Esophagus (tissue), 2 donors: ENCODE results near the gene VDR. TPM values are rescaled to one million over a fixed set of nuclear protein-coding genes. Genes with fewer than 3 reads are reported as not detected.
"Not testable (repeated sequence)": the region's sequence is repeated elsewhere in the genome, so short reads cannot be mapped to it uniquely, and the experiment has no call there.

Experiments
- H3K27ac ChIP-seq, 2 donors: one replicate each; pipeline ENCODE4 v1.5.1; 2013; ENCODE audit warnings: low read depth in 2 of 2, mild to moderate bottlenecking in 2 of 2, inconsistent platforms in 1 of 2, low read length in 1 of 2, moderate library complexity in 1 of 2
- H3K27me3 ChIP-seq, 2 donors: one replicate each; pipeline ENCODE4 v1.6.1; 2013; ENCODE audit warnings: low read length in 2 of 2, control low read depth in 1 of 2, mild to moderate bottlenecking in 1 of 2; ENCODE audit not compliant: insufficient read depth in 2 of 2, control insufficient read depth in 1 of 2
- H3K36me3 ChIP-seq, 2 donors: one replicate each; pipeline ENCODE4 v1.6.1; 2013; ENCODE audit warnings: low read length in 1 of 2; ENCODE audit not compliant: control insufficient read depth in 2 of 2, insufficient read depth in 2 of 2
- H3K4me1 ChIP-seq, 2 donors: one replicate each; pipeline ENCODE4 v1.6.1; 2013; ENCODE audit warnings: low read length in 1 of 2; ENCODE audit not compliant: control insufficient read depth in 2 of 2, insufficient read depth in 2 of 2
- H3K4me3 ChIP-seq, 2 donors: one replicate each; pipeline ENCODE4 v1.5.1; 2013; ENCODE audit warnings: low read length in 2 of 2, mild to moderate bottlenecking in 2 of 2, low read depth in 1 of 2, moderate library complexity in 1 of 2
- H3K9me3 ChIP-seq, 2 donors: one replicate each; pipeline ENCODE4 v1.6.1; 2013; ENCODE audit warnings: mild to moderate bottlenecking in 2 of 2, low read depth in 1 of 2, low read length in 1 of 2, moderate library complexity in 1 of 2; ENCODE audit not compliant: control insufficient read depth in 2 of 2, insufficient read depth in 1 of 2
- WGBS, 2 donors: extraction: QIAGEN DNeasy Blood & Tissue Kit; methylation state at CpG; one replicate each; pipeline ENCODE4 v1.1.7; 2013; 5-methylcytosine and 5-hydroxymethylcytosine counted together
- polyA plus RNA-seq, 2 donors: library from polyadenylated mRNA; stranded (reverse); fragments of 200-250 nt; gene quantifications; one replicate each; pipeline ENCODE4 v1.2.3, GENCODE V29; 2013
- donor health status: healthy with polysubstance abuse.
- donor health status: Bipolar disorder and iron deficiency.

Gene VDR
- polyA plus RNA-seq, 2 donors, result 8.8 to 10.8 TPM

DNA sequence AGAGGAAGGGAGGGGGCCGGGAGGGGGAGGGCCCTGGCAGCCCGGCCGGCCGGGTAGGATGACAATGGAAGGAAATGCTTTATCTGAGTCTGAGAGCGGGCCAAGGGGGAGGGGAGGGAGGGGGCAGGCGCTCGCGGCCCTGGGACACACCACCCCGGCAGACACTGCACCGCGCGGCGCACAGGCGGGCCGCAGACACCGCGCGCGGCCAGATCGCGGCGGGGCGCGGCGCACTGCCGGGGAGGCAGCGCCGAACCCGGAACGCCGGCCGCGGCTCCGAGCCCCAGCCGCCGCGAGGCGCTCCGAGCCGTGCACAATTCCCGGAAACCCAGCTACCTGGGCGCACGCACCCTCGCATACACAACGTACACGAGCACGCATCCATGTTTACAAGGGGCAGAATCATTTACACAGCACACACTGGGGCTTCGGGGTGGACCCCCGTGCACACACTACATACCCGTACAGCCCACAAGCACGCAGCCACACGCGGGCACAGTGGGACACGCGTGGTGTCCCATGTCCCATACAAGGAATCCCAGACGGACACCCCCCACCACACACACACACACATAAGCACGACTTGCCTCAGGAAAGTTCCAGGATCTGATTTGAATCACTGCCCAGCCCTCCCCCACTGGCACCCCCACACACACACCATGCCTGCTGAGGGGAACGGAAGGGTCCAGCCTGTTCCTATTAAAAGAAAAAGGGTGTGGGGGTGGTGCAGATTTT, 84.7 kb downstream of the VDR start, which contains the start of gene HDAC7:
Gene HDAC7 (minus strand): TSS at position 8 of the 735 bp plus-strand sequence. CDS start 118 bp downstream, outside the sequence.
- Histone ChIP-seq H3K27me3 (no peaks in the 10 kb centered on the region), H3K36me3 (no peaks in the 10 kb centered on the region), H3K4me1 (peaks cover 2 to 31% of the 10 kb centered on the region in 2 donors), H3K27ac (peak within 1 kb of the TSS; percentile 98), H3K4me3 (peak within 1 kb of the TSS; percentile 77 to 94), H3K9me3 (no peaks in the 10 kb centered on the region)
- WGBS, 2 donors, result 0% methylated on average over 44 to 58 of the region's 58 CpGs

- H3K4me3 ChIP-seq, result peak overlapping the region; percentile 77 to 94
- peaks cover 0 to 3% of the 10 kb centered on the region in 2 donors for H3K36me3 ChIP-seq
- H3K27ac ChIP-seq, result peak overlapping the region; percentile 98
- peaks cover 3 to 36% of the 10 kb centered on the region in 2 donors for H3K4me1 ChIP-seq
- no peaks in the 10 kb centered on the region for H3K27me3 ChIP-seq
- 1 to 2% methylated on average over 46 to 77 of the region's 77 CpGs for WGBS, 2 donors
- H3K9me3 ChIP-seq, result no peaks in the 10 kb centered on the region
Measured at GRCh38 chr12:47819138-47819895, 85.5 kb downstream of the VDR start.

DNA sequence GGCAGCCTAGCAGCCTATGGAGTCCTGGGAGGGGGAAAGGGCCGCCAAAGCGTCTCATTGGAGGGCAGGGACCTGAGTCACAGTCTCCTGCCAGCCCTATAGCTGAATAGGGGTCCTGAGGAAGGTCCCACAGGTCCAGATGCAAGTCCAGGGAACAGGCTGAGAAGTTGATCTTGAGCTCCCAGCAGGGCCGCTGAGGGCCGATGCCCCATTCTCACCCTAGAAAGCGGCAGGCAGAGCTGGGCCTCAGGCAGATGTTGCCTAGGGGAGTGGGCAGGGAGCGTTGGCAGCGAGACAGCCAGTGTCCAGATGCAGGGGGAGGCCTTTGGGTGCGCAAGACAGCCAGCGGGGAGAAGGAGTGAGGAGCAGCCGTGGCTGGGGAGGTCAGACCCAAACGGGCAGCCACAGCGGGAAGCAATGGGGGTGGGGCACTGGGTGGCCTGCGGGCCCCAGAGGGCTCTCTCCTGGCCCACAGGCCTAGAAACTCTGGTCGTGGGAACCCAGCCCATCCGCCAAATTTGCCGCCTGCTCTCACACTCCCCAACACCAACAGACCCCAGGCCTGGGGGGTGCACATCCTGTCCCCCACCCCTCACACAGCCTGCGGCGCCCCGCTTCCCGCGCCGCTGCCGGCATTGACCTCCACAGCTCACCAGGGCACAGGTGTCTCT, 86.2 kb downstream of the VDR start:
- Histone ChIP-seq H3K36me3 (peaks cover 0 to 3% of the 10 kb centered on the region in 2 donors), H3K27ac (peak overlapping the region; percentile 98), H3K4me3 (peak overlapping the region; percentile 77 to 94), H3K4me1 (peaks cover 10 to 36% of the 10 kb centered on the region in 2 donors), H3K27me3 (no peaks in the 10 kb centered on the region), H3K9me3 (no peaks in the 10 kb centered on the region)
- 17 to 23% methylated on average over 22 to 23 of the region's 23 CpGs for WGBS, 2 donors

- Histone ChIP-seq H3K36me3 (peaks cover 0 to 3% of the 10 kb centered on the region in 2 donors), H3K4me1 (peaks cover 15 to 38% of the 10 kb centered on the region in 2 donors), H3K9me3 (no peaks in the 10 kb centered on the region), H3K27me3 (no peaks in the 10 kb centered on the region), H3K4me3 (peak overlapping the region; percentile 77 to 94), H3K27ac (peak overlapping the region; percentile 98)
- WGBS, 2 donors, result 44 to 54% methylated on average over 3 of the region's 3 CpGs
Measured at GRCh38 chr12:47818007-47818376, 86.8 kb downstream of the VDR start.

DNA sequence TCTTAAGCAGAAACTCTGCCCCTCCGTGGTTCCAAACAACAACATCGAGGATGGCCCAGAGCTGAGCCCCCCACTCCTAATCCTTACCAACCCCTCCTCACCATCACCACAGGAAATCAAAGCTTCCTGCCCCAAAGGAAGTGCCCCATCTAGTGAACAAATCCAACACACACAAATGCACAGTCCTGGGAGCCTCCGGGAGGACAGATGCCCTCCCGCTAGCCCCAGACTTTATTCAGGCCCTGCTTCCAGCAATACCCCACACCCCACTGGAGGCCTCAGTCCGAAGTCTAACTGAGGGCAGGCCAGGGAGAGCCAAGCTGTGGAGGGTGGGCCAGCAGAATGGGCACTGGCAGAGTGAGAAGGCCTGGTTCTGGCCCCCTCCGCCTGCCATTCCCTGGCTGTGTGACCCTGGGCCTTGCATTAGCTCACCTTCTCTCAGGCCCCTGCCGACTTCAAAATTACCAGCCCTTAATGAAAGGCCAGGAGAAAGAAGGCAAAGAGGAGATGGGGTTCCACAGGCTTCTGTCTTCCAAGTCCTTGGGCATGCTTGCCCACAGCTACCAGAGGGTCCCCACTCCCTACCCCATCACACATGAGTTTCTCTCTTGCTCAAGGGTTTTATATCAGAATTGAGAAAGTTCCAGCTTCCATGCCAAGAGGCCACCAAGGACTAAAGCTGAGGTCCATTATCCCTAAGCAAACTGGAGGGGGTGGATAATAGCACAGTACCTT, 87.4 kb downstream of the VDR start:
- Histone ChIP-seq H3K36me3 (peaks cover 0 to 3% of the 10 kb centered on the region in 2 donors), H3K9me3 (no peaks in the 10 kb centered on the region), H3K4me3 (peak overlapping the region; percentile 12 to 17), H3K27me3 (no peaks in the 10 kb centered on the region), H3K4me1 (peaks cover 15 to 38% of the 10 kb centered on the region in 2 donors), H3K27ac (peak overlapping the region; percentile 98)
- 32 to 50% methylated on average over 7 of the region's 7 CpGs for WGBS, 2 donors

- Histone ChIP-seq H3K9me3 (no peaks in the 10 kb centered on the region), H3K27ac (peak overlapping the region; percentile 98), H3K4me3 (peak overlapping the region; percentile 12 to 17), H3K27me3 (no peaks in the 10 kb centered on the region), H3K4me1 (peaks cover 15 to 37% of the 10 kb centered on the region in 2 donors), H3K36me3 (peaks cover 0 to 3% of the 10 kb centered on the region in 2 donors)
- WGBS, 2 donors, result 37 to 54% methylated on average over 12 of the region's 12 CpGs
Measured at GRCh38 chr12:47816403-47817271, 88.2 kb downstream of the VDR start.

- H3K36me3 ChIP-seq, H3K9me3 ChIP-seq, H3K4me3 ChIP-seq, H3K27me3 ChIP-seq: not testable (repeated sequence)
- peaks cover 16 to 31% of the 10 kb centered on the region in 2 donors for H3K4me1 ChIP-seq
- 92 to 95% methylated on average over 5 of the region's 5 CpGs for WGBS, 2 donors
- H3K27ac ChIP-seq, result peak overlapping the region; percentile 48 to 92
Measured at GRCh38 chr12:47815447-47815846, 89.3 kb downstream of the VDR start.

GRCh38 chr12:47814539-47815170, 90.1 kb downstream of the VDR start:
- H3K4me3 ChIP-seq, result no peak overlapping the region
- 56 to 62% methylated on average over 3 of the region's 3 CpGs for WGBS, 2 donors
- H3K9me3 ChIP-seq, result no peaks in the 10 kb centered on the region
- peaks cover 0 to 3% of the 10 kb centered on the region in 2 donors for H3K36me3 ChIP-seq
- H3K4me1 ChIP-seq, result peaks cover 16 to 35% of the 10 kb centered on the region in 2 donors
- H3K27ac ChIP-seq, result peak overlapping the region; percentile 92 to 99
- no peaks in the 10 kb centered on the region for H3K27me3 ChIP-seq
